NCI-H345 treated with DMSO at 0.1 percent for 48 hours (cell line): Measurements from ENCODE around the gene EXTL1.

Experiments used
- DNase-seq: peaks from one replicate; lab custom pipeline; 2025; ENCODE audit not compliant: unreplicated experiment; lab: John Stamatoyannopoulos, UW

Gene EXTL1

GRCh38 chr1:26023826-26024225, 2.3 kb downstream of the EXTL1 start:
- no peak for DNase-seq

GRCh38 chr1:26025060-26025459, 3.5 kb downstream of the EXTL1 start:
- DNase-seq = no peak

GRCh38 chr1:26025517-26025916, 3.9 kb downstream of the EXTL1 start:
- DNase-seq = no peak

- peak; percentile 67 for DNase-seq
Measured at GRCh38 chr1:26027716-26028489, 6.3 kb downstream of the EXTL1 start.

GRCh38 chr1:26028490-26028980, 7.0 kb downstream of the EXTL1 start:
- DNase-seq = no peak

- DNase-seq = no peak
Measured at GRCh38 chr1:26029054-26029863, 7.7 kb downstream of the EXTL1 start.

- DNase-seq = no peak
Measured at GRCh38 chr1:26029864-26030481, 8.4 kb downstream of the EXTL1 start.

- DNase-seq = no peak
Measured at GRCh38 chr1:26031196-26031595, 9.6 kb downstream of the EXTL1 start.

GRCh38 chr1:26031611-26032220, 10.1 kb downstream of the EXTL1 start:
- no peak for DNase-seq

- DNase-seq = no peak
Measured at GRCh38 chr1:26032656-26033357, 11.2 kb downstream of the EXTL1 start.

GRCh38 chr1:26034504-26035202, 13.1 kb downstream of the EXTL1 start:
- DNase-seq = no peak

- peak; percentile 82 for DNase-seq
Measured at GRCh38 chr1:26035203-26035958, 13.8 kb downstream of the EXTL1 start.

- peak; percentile 16 for DNase-seq
Measured at GRCh38 chr1:26035959-26036755, 14.6 kb downstream of the EXTL1 start.

- DNase-seq = no peak
Measured at GRCh38 chr1:26036756-26037281, 15.2 kb downstream of the EXTL1 start.

GRCh38 chr1:26037904-26038303, 16.3 kb downstream of the EXTL1 start:
- DNase-seq = no peak

GRCh38 chr1:26038477-26038876, 16.9 kb downstream of the EXTL1 start:
- no peak for DNase-seq

GRCh38 chr1:26038904-26039303, 17.3 kb downstream of the EXTL1 start:
- DNase-seq = no peak

- DNase-seq = no peak
Measured at GRCh38 chr1:26041401-26041800, 19.8 kb downstream of the EXTL1 start.
